Stimulated activated CD4-positive, alpha-beta T cell treated with anti-CD3 and anti-CD28 coated beads, Interleukin-1b, Interleukin-23, amount 100 ng/mL, for 4 hours (primary cell): ENCODE measurements around the gene UPB1.
"Not testable (repeated sequence)": the region's sequence is repeated elsewhere in the genome, so short reads cannot be mapped to it uniquely, and the experiment has no call there.

Experiments
- DNase-seq, 2 donors: peaks; one replicate each; pipeline ENCODE4 v3.0.0-alpha.2; 2020; ENCODE audit warnings: low read depth in 2 of 2

UPB1 gene

DNA sequence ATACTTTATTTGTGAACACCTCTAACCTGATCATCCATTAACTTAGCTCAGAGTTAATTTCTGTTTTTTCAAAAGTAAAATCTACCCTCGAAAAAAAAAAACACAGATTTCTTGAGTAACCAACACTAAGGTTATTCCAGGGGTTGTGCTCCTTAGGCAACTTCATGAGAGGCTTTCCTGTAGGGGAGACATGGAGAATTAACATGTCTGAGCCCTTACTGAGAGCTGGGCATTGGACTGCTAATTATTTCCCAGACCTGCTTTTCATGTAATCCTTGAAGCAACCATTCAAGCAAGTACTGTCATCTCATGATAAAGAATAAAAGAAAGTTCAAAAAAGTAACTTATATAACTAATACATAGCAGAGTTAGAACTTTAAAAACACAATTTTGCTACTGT, 13.5 kb upstream of the UPB1 start:
- DNase-seq, result no peak

DNA sequence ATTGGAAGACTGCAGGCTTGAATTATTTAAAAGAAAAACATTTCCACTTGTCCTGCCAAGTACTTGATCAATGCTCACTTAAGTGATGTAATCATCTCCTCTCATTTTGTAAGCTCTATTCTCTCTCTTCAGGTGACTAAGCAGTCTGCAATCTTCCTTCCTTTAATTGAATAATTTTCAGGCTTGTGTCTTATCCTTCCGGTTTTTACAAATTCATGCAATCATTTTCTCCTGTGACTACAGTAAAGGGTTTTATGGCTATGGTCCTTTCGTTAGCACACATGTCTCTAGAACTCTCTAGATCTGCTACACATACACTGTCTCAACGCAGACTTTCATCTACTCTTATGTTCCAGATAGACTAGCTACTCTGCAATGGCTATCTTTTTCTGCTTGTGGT, 12.6 kb upstream of the UPB1 start:
- DNase-seq, result no peak

DNA sequence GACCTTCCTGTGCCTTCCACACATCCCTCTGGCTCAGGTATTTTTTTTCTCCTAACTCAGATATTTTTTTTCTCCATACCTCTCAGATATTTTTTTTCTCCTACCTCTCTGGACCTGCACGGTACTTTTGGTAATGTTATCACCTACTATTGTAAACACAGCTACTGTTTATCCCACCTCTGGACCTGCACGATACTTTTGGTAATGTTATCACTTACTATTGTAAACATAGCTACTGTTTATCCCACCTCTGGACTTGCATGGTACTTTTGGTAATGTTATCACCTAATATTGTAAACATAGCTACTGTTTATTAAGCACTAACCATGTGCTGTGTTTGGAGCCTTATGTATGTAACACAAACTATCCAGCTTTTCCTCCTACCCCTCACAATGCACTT, 12.1 kb upstream of the UPB1 start:
- no peak for DNase-seq

DNA sequence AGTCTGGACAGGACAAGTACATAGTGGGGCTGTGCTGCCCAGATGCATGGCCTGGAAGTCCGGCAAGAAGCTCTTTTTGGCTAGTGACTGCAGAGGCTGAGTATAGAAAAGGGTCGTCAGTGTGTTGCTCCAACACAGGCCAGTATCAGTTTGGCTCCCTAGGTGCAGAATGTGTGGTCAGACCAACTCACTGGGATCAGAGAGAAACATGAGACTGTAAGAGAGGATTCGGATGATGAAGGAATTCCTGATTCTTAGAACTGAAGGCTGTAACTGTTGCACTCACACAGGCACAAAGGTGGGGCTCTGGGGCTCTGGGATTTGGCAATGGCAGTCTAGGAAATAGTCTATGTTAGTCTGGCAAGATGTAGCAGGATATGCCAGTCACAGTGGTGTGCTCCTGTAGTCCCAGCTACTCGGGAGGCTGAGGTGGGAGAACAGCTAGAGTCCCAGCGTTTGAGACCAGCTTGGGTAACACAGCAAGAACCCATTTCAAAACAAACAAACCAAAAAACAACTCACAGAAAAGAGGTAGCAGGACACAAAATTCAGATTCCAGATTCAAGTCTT, 11.1 kb upstream of the UPB1 start:
- no peak for DNase-seq

DNA sequence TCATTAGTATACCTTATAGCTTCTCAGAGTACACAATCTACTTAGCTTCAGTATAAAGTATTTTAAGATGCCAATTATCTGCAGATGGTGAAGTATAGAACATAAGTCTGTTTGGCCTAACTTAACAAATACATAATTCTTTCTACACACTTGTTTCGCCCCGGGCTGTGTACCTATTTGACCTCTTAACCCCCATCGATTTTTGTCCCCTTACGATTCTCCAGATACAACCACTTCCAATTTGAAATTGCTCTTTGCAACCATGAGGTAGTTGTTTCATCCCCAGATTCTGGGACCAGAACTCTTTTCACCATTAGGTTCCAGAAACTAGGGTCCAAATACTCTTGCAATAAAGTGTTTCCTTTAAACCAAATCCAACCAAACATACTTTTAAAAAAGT, 10.0 kb upstream of the UPB1 start:
- no peak for DNase-seq

DNA sequence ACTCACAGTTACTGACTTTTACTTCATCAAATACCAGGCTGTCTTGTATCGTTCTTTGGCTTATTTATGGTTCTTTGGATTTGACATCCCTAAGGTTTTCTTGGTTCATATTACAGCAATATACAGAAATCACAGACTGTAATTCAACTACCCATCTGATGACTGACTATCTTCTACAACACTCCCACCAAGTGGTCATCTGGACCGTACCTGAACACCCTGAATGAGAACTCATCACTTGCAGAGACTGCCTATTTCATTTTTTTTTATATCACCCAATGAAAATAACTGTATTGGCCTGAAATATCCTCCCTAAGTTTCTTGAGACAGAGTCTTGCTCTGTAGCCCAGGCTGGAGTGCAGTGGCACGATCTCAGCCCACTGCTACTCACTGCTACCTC, 9.5 kb upstream of the UPB1 start:
- DNase-seq, result no peak

DNA sequence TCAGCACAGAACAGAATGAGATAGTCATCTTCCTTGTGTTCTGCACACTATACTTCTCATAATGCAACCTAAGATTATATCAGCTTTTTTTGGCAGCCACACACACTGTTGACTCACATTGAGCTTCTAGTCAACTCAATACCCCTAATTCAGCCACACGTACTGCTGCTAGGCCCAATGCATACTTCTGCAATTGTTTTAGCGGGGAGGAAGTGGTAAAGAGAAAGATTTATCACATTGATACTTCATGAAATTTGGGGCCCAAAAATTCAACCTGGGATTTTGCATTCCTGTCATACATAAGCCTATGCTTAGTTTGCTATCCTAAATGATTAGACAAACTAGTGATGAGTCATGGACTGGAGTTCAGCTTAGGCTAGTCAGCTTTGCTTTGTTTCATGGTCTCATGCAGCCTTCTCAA, 8.6 kb upstream of the UPB1 start:
- no peak for DNase-seq

DNA sequence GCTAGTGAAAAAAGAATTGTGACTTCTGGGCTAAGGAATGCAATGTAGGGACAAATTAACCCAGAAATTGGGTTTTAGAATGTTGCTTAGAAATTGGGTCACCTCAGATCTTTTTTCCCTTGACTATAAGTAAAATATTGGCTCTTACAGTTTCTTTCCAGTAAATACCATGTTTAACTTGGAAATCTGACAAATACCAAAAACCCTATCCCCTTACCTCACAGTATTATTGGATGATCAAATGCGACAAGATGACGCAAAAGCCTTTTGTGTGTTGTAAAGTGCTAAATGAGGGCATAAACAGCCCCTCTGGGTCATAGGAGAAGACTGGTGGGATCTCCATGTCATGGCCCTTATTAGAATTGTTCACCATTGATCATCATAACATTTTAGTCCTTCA, 6.1 kb upstream of the UPB1 start:
- DNase-seq, result no peak

DNA sequence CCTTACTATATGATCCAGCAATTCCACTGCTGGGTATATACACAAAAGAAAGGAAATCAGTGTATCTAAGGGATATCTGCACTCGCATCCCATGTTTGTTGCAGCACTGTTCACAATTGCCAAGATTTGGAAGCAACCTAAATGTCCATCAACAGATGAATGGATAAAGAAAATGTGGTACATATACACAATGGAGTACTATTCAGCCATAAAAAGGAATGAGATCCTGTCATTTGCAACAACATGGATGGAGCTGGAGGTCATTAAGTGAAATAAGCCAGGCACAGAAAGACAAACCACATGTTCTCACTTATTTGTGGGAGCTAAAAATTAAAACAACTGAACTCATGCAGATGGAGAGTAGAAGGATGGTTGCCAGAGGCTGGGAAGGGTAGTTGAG, 5.7 kb upstream of the UPB1 start:
- DNase-seq, result not testable (repeated sequence)

DNA sequence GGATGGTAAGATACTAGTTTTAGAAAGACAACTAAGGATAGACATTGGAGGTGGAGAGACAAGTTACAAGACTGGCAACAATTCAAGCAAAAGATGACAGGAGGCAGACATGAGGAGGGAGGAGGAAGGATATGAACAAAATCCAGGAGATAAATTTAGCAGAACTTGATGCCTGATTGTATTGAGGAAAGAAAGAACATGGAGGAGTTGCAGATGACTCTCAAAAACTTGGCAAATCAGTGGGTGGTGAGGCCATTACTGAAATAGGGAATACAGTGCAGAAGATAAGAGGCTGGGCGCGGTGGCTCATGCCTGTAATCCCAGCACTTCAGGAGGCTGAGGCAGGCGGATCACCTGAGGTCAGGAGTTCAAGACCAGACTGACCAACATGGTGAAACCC, 2.7 kb upstream of the UPB1 start:
- no peak for DNase-seq

DNA sequence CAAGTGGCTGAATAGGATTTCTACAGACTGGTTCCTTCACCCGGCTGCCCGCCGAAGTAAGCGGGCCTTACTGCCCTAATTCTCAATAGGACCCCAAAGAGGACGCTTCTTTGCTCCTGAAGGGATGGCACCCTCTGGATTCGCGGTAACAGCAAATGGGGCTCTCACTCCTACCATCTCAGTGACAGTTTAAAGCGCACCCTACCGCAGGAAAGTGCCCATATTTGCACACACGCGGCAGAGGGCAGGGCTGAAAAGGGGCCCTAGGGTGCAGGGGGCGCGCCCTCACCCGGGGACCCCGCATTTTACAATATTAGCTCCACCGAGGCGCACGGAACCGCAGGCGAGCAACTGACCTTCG, 985 bp upstream of the UPB1 start:
- DNase-seq, result no peak

DNA sequence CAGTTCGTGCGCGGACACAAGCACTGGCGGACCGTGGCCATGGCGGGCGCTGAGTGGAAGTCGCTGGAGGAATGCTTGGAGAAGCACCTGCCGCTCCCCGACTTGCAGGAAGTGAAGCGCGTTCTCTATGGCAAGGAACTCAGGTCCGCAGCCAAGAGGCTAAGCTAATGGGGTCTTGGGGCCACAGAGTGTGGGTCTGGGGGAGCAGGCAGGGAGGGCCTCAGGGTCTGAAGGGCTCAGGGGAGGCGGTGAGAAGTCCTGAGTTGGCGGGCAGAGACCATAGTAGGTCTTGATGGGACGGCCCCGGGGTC, 188 bp downstream of the UPB1 start:
- no peak for DNase-seq

DNA sequence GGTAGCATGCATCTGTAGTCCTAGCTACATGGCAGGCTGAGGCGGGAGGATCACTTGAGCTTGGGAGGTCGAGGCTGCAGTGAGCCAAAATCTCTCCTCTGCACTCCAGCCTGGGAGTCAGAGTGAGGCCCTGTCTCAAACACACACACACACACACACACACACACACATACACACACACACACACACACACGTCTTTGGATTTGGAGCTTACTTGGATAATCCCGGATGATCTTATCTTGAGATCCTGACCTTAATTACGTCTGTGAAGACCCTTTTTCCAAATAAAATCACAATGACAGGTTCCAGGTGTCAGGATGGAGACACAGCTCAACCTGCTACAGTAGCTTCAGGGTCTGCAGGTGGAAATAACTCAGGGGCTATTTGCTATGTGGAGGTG, 1.1 kb downstream of the UPB1 start:
- DNase-seq, result no peak

DNA sequence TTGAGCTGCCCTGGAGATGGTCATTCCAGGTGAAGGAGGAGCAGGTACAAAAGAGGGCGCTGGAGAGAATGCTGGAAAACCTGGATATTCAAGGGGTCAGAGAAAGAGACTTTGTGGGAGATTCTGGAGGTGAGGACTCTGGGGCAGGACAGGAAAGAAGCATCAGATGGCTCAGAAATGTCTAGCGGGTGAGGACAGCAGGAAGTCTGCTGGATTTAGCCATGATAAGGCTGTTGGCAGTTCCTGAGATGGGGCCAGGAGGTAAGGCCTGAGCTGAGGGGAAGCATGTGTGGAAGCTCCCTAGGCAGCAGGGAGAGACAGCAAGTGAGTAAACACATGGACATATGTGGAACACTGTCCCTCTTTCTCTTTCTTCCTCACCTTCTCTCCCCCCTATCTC, 1.5 kb downstream of the UPB1 start:
- DNase-seq, result no peak

DNA sequence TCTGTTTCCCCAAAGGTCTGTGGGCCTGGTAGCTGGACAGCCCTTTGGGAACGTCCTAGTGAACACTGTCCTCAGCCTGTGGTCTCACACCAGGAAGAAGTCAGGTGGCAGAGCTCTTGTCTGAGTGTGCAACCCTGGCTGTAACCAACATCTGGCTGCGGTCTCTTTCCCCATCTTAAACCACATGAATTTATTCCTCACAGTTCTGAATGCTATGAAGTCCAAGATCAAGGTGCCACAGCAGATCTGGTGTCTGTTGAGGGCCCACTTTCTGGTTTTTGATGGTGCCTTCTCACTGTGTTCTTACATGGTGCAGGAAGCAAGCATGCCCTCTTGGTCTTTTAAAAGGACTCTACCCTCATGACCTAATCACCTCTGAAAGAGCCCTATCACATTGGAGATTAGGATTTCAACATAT, 2.7 kb downstream of the UPB1 start:
- DNase-seq, result no peak

DNA sequence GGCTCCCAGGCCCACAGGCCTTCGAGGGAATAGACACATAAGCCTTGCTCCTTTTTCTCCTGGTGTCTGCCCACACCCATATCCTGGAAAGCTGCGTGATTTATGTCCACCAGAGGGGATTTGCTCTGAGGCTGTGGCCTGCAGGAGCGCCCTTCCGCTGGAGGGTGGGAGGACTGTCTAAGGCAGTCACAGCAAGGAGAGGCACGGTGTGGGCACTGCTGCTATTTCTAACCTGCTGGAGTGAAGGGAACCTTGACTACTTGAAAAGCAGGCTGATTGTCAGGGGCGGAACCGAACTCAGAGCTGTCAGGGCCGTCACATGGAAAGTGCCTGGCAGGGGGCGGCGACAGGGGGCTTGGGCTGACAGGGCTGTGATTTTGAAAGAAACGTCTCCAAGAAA, 3.7 kb downstream of the UPB1 start:
- no peak for DNase-seq

DNA sequence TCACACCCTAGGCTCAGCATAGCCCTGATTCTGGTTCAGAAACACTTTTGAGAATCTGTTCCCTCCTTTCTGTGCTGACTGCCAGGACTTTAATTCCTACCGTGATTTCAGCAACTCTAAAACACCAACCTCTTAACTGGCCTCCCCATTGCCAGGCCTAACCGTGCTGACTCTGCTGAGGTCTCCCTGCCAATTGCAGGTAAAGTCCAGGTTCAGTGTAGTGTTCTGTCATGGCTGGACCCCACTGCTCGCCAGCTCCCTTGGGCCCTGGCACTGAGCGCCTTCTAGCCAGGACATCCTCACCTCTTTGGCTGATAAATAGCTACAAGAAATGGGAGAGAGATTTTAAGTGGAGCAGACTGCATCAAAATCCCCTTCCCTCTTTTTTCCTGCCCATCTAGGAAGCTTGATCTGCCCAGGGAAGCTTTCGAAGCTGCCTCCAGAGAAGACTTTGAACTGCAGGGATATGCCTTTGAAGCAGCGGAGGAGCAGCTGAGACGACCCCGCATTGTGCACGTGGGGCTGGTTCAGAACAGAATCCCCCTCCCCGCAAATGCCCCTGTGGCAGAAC, 4.7 kb downstream of the UPB1 start:
- DNase-seq, result no peak

DNA sequence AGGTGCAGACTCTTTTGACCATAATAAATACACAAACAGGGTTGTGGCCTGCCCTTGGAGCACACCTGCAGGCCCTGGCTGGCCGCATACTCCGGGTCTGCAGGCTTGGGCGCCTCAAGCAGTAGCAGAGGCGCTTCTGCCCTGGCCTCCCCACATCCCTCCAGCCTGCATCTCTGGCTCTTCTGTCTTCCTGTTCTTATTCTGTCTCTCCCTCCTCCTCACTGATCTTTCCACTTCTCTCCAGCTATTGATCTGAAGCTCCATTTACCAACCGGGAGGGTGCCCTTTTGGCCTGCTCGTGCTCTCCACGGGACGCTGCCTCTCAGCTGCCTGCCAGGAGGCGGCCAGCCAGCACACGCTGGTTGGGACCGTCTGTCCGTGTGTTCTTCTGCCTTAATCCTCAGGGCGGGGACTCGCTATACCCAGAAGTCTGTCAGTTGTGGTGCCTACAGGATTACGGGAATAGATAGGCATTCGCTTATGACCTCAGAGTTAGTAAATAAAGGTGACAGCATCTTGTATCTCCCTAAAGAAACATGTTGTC, 5.2 kb downstream of the UPB1 start:
- DNase-seq, result no peak

DNA sequence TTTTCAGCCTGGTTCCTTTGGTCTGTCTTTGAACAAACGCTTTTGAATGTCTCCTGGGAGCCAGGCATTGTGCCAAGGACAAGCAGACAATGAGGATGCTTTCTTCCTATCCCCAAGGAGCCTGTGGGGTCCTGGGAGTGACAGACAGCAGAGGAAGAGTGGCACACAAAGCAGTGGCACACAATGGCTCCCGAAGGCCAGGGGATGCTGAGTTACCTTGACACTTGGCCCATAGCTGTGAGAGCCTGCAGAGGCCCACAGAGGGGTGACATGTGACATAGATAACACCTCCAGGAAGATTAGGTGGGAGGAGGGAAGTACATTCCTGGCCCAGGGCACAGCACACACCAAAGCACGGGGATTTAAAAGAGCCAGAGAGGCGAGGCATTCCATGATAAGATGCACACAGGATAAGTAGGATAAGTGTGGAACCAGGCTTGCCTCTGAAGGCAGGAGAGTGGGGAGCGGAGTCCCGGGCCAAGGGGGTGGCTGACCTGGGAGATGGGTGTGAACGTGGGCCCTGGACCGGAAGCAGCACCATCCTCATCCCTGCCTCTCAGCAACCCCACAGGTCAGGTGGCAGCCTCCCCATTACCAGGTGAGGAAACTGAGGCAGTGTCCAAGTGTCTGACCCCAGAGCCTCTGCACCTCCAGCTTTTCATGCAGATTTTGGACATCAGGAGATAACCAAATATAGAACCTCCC, 6.3 kb downstream of the UPB1 start:
- no peak for DNase-seq

DNA sequence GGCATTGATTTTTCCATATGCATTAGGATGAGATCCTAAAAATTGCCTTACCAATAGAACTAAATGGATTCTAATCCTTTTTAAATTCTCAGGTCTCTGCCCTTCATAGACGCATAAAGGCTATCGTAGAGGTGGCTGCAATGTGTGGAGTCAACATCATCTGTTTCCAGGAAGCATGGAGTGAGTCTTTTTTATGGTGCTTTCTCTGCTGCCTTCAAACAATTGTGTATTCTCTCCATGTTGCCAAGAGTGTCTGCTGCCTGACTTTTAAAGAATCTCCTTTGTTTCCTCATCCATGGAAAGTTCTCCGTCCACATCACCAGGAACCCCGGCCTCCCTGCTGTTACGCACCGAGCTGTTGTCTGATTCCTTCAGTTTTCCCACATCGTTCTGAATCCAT, 6.9 kb downstream of the UPB1 start:
- DNase-seq, result no peak

DNA sequence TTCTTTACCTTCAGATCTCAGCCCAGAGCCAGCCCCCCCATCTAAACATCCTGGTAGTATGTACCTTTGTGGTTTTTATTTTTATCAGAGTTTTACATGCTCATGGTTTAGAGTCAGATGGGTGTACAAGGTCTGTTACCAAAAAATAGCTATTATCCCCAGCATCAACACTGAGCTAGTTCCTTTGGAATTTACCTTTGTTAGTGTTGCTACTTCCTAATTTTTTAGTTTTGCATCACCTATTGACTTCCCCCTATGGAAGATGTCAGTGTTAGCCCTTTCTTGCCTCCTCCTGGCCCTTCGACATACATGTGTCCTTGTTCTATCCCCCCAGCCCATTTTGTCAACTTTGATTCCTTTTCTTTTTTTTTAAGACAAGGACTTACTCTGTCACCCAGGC, 7.4 kb downstream of the UPB1 start:
- no peak for DNase-seq

DNA sequence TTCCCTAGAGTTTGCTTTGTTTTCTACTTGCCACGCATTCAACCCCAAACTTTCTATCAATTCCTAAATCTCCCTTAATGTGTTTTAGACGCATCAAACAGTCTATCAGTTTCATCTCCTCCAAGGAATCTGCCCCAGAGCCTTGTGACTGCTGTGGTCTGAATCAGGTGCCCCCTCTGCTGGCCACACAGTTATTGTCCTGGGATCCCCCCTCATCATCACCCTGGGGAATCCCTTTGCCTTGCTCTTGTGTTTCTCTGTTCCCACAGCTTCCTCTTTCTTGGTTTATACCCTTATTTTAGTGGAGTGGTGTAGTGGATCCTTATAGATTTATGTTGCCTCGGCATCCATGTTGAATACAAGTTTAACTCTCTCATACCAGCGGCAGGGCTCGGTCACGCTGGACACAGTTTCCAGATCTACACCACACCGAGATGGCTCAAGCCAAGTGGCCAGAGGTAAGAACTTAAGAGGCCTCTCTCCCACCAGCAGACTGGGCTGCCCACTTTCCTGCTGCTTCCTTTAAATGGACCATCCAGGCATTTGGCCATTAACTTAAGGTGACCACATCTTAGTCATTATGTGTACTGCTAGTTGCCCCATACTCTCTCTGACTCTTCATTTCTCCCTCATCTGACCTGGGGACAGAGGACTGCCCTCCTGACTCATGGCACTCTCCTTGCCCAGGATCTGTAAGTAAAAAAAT, 8.2 kb downstream of the UPB1 start:
- peak; percentile 55 for DNase-seq

DNA sequence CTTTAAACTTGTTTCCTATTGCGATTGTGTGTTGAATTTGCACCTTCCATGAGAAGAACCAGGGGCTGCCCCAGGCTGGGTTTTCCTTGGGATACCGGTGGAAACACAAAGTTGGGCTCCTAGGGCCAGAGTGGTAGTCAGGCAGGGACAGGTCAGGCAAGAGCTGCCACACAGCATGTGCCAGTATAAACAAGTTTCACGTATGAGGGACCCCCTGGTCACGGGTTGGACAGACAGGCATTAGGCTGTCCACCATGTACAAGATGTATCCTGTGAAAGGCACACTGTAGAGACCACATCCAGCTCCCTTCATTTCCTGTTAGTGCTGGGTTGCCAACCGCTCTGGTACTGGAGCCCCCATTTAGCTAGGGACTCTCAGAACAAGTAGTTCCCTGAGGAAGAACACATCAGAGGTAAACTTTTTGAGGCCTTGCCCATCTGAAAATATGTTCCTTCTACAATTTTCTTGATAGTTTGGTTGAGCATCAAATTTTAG, 8.8 kb downstream of the UPB1 start:
- no peak for DNase-seq
